H1 (cell line): ENCODE measurements around the gene MKLN1. TPM values are rescaled to one million over a fixed set of nuclear protein-coding genes. Genes with fewer than 3 reads are reported as not detected.

Source experiments
- CTCF ChIA-PET: fragments of 300-600 bp; sonication (Branson Sonifier 250); formaldehyde crosslinking; loops from one replicate; lab custom pipeline; 2021; ENCODE audit not compliant: partially characterized antibody; lab: Charles Lee
- POLR2A ChIA-PET: fragments of 300-600 bp; sonication (Branson Sonifier 250); formaldehyde crosslinking; loops from one replicate; lab custom pipeline; 2021; ENCODE audit warnings: inconsistent platforms; ENCODE audit not compliant: partially characterized antibody; lab: Charles Lee
- DNase-seq, 2 experiments: peaks; one replicate each; pipeline versions ENCODE4 v3.0.0 to v3.0.0-alpha.2; 2010 to 2022; ENCODE audit warnings: low spot score in 2 of 2, low read depth in 1 of 2, mixed read lengths in 1 of 2
- FAIRE-seq: peaks from 2 replicates; lab custom pipeline; 2011; peaks lifted over from hg19 to GRCh38; lab: Jason Lieb, UNC
- H2AFZ ChIP-seq: 2 replicates; pipeline ENCODE4 v1.8.1; 2012; ENCODE audit warnings: low read length, inconsistent platforms
- H2AK5ac ChIP-seq: 2 replicates; pipeline ENCODE4 v1.6.1; 2013; ENCODE audit warnings: low read depth, low read length
- H2BK120ac ChIP-seq: replicated peaks from 2 replicates; pipeline ENCODE3; 2013; ENCODE audit warnings: low read depth, low read length, inconsistent platforms
- H2BK12ac ChIP-seq: 2 replicates; pipeline ENCODE4 v1.6.1; 2013; ENCODE audit warnings: low read depth, low read length
- H2BK15ac ChIP-seq: 2 replicates; pipeline ENCODE4 v1.6.1; 2013; ENCODE audit warnings: low read length
- H2BK20ac ChIP-seq: 2 replicates; pipeline ENCODE4 v1.6.1; 2013; ENCODE audit warnings: low read length
- H2BK5ac ChIP-seq: 2 replicates; pipeline ENCODE4 v1.6.1; 2013; ENCODE audit warnings: low read depth, low read length
- H3K14ac ChIP-seq: 2 replicates; pipeline ENCODE4 v1.6.1; 2013; ENCODE audit warnings: inconsistent platforms; ENCODE audit not compliant: insufficient read length
- H3K18ac ChIP-seq: 2 replicates; pipeline ENCODE4 v1.6.1; 2013; ENCODE audit warnings: low read length; ENCODE audit errors: extremely low read depth
- H3K23ac ChIP-seq: 2 replicates; pipeline ENCODE4 v1.6.1; 2013; ENCODE audit warnings: inconsistent platforms; ENCODE audit not compliant: insufficient read length
- H3K23me2 ChIP-seq: 2 replicates; pipeline ENCODE4 v1.6.1; 2013; ENCODE audit warnings: low read depth, low read length
- H3K27ac ChIP-seq: 2 replicates; pipeline ENCODE4 v1.6.1; 2011; ENCODE audit warnings: low read depth, low read length, inconsistent platforms
- H3K27me3 ChIP-seq, 4 experiments: replicated peaks in 1 of 4; 1 replicate in 1 of 4; 2 replicates in 3 of 4; pipeline versions ENCODE4 v1.6.1 to v1.8.1; 2011 to 2013; ENCODE audit warnings: low read length in 3 of 4, mild to moderate bottlenecking in 3 of 4, inconsistent platforms in 2 of 4, mixed read lengths in 2 of 4, moderate library complexity in 1 of 4; ENCODE audit not compliant: control insufficient read depth in 3 of 4, insufficient read depth in 3 of 4; ENCODE audit errors: extremely low read depth in 1 of 4
- H3K36me3 ChIP-seq, 4 experiments: 2 replicates each; pipeline versions ENCODE4 v1.6.1 to v1.8.1; 2011 to 2013; ENCODE audit warnings: mild to moderate bottlenecking in 4 of 4, low read length in 3 of 4, moderate library complexity in 2 of 4, control low read depth in 1 of 4, inconsistent platforms in 1 of 4; ENCODE audit not compliant: insufficient read depth in 4 of 4, control insufficient read depth in 2 of 4
- H3K4ac ChIP-seq: replicated peaks from 2 replicates; pipeline ENCODE3; 2013; ENCODE audit warnings: low read length, low read depth, mixed read lengths, inconsistent platforms; ENCODE audit not compliant: insufficient read length
- H3K4me1 ChIP-seq, 4 experiments: replicated peaks in 1 of 4; 1 replicate in 1 of 4; 2 replicates in 3 of 4; pipeline versions ENCODE4 v1.6.1 to v1.8.1; 2011 to 2013; ENCODE audit warnings: low read length in 3 of 4, inconsistent platforms in 2 of 4, mixed read lengths in 1 of 4; ENCODE audit not compliant: insufficient read depth in 4 of 4, control insufficient read depth in 3 of 4
- H3K4me2 ChIP-seq, 2 experiments: 2 replicates each; pipeline versions ENCODE4 v1.6.1 to v1.8.1; 2011 to 2013; ENCODE audit warnings: low read depth in 2 of 2, low read length in 2 of 2, control low read depth in 1 of 2, inconsistent platforms in 1 of 2, mild to moderate bottlenecking in 1 of 2; ENCODE audit not compliant: insufficient read depth in 1 of 2
- H3K4me3 ChIP-seq, 4 experiments: fragments of 200-600, 300-600 bp in 1 of 4; sonication (generic), shearing (Covaris generic), sonication (Bioruptor Twin) in 1 of 4; 2 replicates each; pipeline versions ENCODE4 v1.5.1 to v1.8.1; 2011 to 2016; ENCODE audit warnings: low read length in 4 of 4, low read depth in 3 of 4, control low read depth in 2 of 4, inconsistent platforms in 2 of 4, mild to moderate bottlenecking in 2 of 4, mixed read lengths in 1 of 4, moderate library complexity in 1 of 4; ENCODE audit not compliant: insufficient read depth in 2 of 4; ENCODE audit errors: extremely low read depth in 1 of 4
- H3K56ac ChIP-seq: replicated peaks from 2 replicates; pipeline ENCODE3; 2013; ENCODE audit warnings: low read depth, mild to moderate bottlenecking, mixed read lengths, low read length, inconsistent platforms; ENCODE audit not compliant: insufficient read length
- H3K79me1 ChIP-seq: 2 replicates; pipeline ENCODE4 v1.6.1; 2013; ENCODE audit warnings: low read depth, low read length, control low read depth
- H3K79me2 ChIP-seq, 2 experiments: 2 replicates each; pipeline versions ENCODE4 v1.6.1 to v1.8.1; 2012 to 2013; ENCODE audit warnings: low read length in 2 of 2, mild to moderate bottlenecking in 2 of 2, inconsistent platforms in 1 of 2; ENCODE audit not compliant: insufficient read depth in 2 of 2, control insufficient read depth in 1 of 2
- H3K9ac ChIP-seq, 4 experiments: replicated peaks in 1 of 4; 1 replicate in 1 of 4; 2 replicates in 3 of 4; pipeline versions ENCODE4 v1.6.1 to v1.8.1; 2011 to 2013; ENCODE audit warnings: low read depth in 3 of 4, low read length in 3 of 4, control low read depth in 2 of 4, mild to moderate bottlenecking in 2 of 4, moderate library complexity in 2 of 4, inconsistent platforms in 1 of 4; ENCODE audit errors: extremely low read depth in 1 of 4
- H3K9me3 ChIP-seq, 2 experiments: 2 replicates each; pipeline versions ENCODE4 v1.6.1 to v1.8.1; 2012 to 2013; ENCODE audit warnings: mild to moderate bottlenecking in 2 of 2, moderate library complexity in 2 of 2, control low read depth in 1 of 2, inconsistent platforms in 1 of 2, low read depth in 1 of 2, low read length in 1 of 2, mixed read lengths in 1 of 2; ENCODE audit not compliant: insufficient read depth in 2 of 2
- H4K20me1 ChIP-seq, 2 experiments: replicated peaks in 1 of 2; 2 replicates each; pipeline versions ENCODE3 to v1.8.1; 2011 to 2013; ENCODE audit warnings: inconsistent platforms in 2 of 2, low read length in 2 of 2, mild to moderate bottlenecking in 1 of 2; ENCODE audit not compliant: insufficient read depth in 2 of 2, control insufficient read depth in 1 of 2
- H4K5ac ChIP-seq: 2 replicates; pipeline ENCODE4 v1.6.1; 2013; ENCODE audit warnings: low read length, low read depth, mixed read lengths, inconsistent platforms; ENCODE audit not compliant: insufficient read length
- H4K8ac ChIP-seq: 2 replicates; pipeline ENCODE4 v1.8.0; 2013; ENCODE audit warnings: mild to moderate bottlenecking, moderate library complexity, low read length, inconsistent platforms; ENCODE audit not compliant: insufficient read depth; ENCODE audit errors: extremely low read depth
- H4K91ac ChIP-seq: replicated peaks from 2 replicates; pipeline ENCODE3; 2013; ENCODE audit warnings: low read length, mixed read lengths, inconsistent platforms; ENCODE audit not compliant: insufficient read length
- BACH1 ChIP-seq: IDR thresholded peaks from 2 replicates; pipeline ENCODE4 v1.6.1; 2012; ENCODE audit warnings: low read length, improper control_type of control experiment
- BRCA1 ChIP-seq: IDR thresholded peaks from 2 replicates; pipeline ENCODE4 v1.6.1; 2012; ENCODE audit warnings: low read depth, low read length, improper control_type of control experiment
- CHD1 ChIP-seq: IDR thresholded peaks from 2 replicates; pipeline ENCODE4 v1.6.1; 2012; ENCODE audit warnings: low read depth, low read length, improper control_type of control experiment
- GABPA ChIP-seq: IDR thresholded peaks from 2 replicates; pipeline ENCODE4 v1.6.1; 2011; ENCODE audit warnings: mild to moderate bottlenecking, low read length, moderate library complexity, borderline replicate concordance; ENCODE audit not compliant: insufficient read depth
- KDM1A ChIP-seq: fragments of 200-600, 300-600 bp; sonication (generic); IDR thresholded peaks from 2 replicates; pipeline ENCODE4 v1.7.1; 2016; ENCODE audit warnings: mild to moderate bottlenecking, low read length, borderline replicate concordance
- NANOG ChIP-seq: IDR thresholded peaks from 2 replicates; pipeline ENCODE4 v1.6.1; 2011; ENCODE audit warnings: low read length, low read depth, mild to moderate bottlenecking, inconsistent platforms; ENCODE audit not compliant: insufficient read depth, poor library complexity, severe bottlenecking
- PHF8 ChIP-seq: fragments of 200-600 bp; sonication (generic); conservative IDR thresholded peaks from 2 replicates; pipeline ENCODE4 v1.7.1; 2012; ENCODE audit warnings: low read depth, mild to moderate bottlenecking, inconsistent platforms, low read length, moderate library complexity
- RAD21 ChIP-seq, 2 experiments: IDR thresholded peaks in 1 of 2; conservative IDR thresholded peaks in 1 of 2; 2 replicates each; pipeline ENCODE4 v1.6.1; 2011; ENCODE audit warnings: low read depth in 2 of 2, low read length in 2 of 2, improper control_type of control experiment in 1 of 2, inconsistent platforms in 1 of 2, mild to moderate bottlenecking in 1 of 2, moderate library complexity in 1 of 2
- RFX5 ChIP-seq: IDR thresholded peaks from 2 replicates; pipeline ENCODE4 v1.6.1; 2011; ENCODE audit warnings: low read depth, low read length, improper control_type of control experiment, borderline replicate concordance
- SIN3A ChIP-seq, 2 experiments: IDR thresholded peaks in 1 of 2; conservative IDR thresholded peaks in 1 of 2; 2 replicates each; pipeline ENCODE4 v1.6.1; 2011 to 2012; ENCODE audit warnings: low read length in 2 of 2, improper control_type of control experiment in 1 of 2, low read depth in 1 of 2, mild to moderate bottlenecking in 1 of 2
- TAF1 ChIP-seq: IDR thresholded peaks from 2 replicates; pipeline ENCODE4 v1.6.1; 2011; ENCODE audit warnings: mild to moderate bottlenecking, low read depth, low read length
- WGBS, 2 experiments: shearing (Covaris generic) in 1 of 2; methylation state at CpG; one replicate each; pipeline versions ENCODE4 v1.1.6 to v1.1.7; 2013 to 2015; ENCODE audit warnings: low lambda C conversion rate in 2 of 2, mixed read lengths in 2 of 2, inconsistent platforms in 1 of 2, low coverage in 1 of 2, missing lambda C conversion rate in 1 of 2; ENCODE audit not compliant: insufficient replicate concordance in 2 of 2, insufficient coverage in 1 of 2, insufficient read length in 1 of 2; ENCODE audit errors: extremely low coverage in 1 of 2, missing lambda C conversion rate in 1 of 2; 5-methylcytosine and 5-hydroxymethylcytosine counted together
- polyA plus RNA-seq, 7 experiments: library from polyadenylated mRNA; depleted of rRNA in 3 of 7; stranded (reverse) in 5 of 7; unstranded in 2 of 7; fragments of >200 nt in 5 of 7; fragments of 200-250 nt in 2 of 7; gene quantifications; 1 replicate in 5 of 7; 2 replicates in 1 of 7; 4 replicates in 1 of 7; pipeline versions ENCODE4 v1.2.1 to v1.2.3, GENCODE V29; 2011 to 2013; ENCODE audit warnings: missing spikeins in 2 of 7, mixed read lengths in 2 of 7
- total RNA-seq: library from RNA; stranded (reverse); fragmentation: NEBNext Ultra II Directional; extraction: Animal tissue kit (Norgen Biotek cat#: 25700); gene quantifications from 2 replicates; pipeline ENCODE4 v1.2.1, GENCODE V29; 2021

Gene MKLN1
- total and polyA plus RNA-seq, 2 of the 8 experiments (the other 6 are each of a cell fraction or from before 2014, with no cell fraction given), result 22.3 to 50.9 TPM

- Histone ChIP-seq H2BK120ac (no peak overlapping the region), H3K79me1 (no peaks in the 10 kb centered on the region), H2AK5ac (no peak overlapping the region), H4K20me1 (no peaks in the 10 kb centered on the region), H2BK12ac (no peak overlapping the region), H2BK5ac (peak overlapping the region; percentile 14; the same call in 1 of the 2 replicates), H4K91ac (no peak overlapping the region), H3K27me3 (no peaks in the 10 kb centered on the region), H3K9me3 (peaks cover 16 to 22% of the 10 kb centered on the region in 2 experiments), H3K27ac (no peak overlapping the region), H3K36me3 (no peaks in the 10 kb centered on the region), H3K4me1 (peaks cover 2 to 7% (median 4%) of the 10 kb centered on the region in 4 experiments; a peak in 4 of 7 replicates), H2BK20ac (no peak overlapping the region), H3K56ac (no peak overlapping the region), H3K79me2 (no peaks in the 10 kb centered on the region), H3K23ac (no peak overlapping the region), H3K4me2 (no peak overlapping the region), H2BK15ac (no peak overlapping the region), H3K18ac (no peak overlapping the region), H3K14ac (no peak overlapping the region), H4K8ac (no peak overlapping the region), H2AFZ (no peak overlapping the region), H4K5ac (no peak overlapping the region), H3K23me2 (no peaks in the 10 kb centered on the region), H3K4me3 (no peak overlapping the region), H3K4ac (no peak overlapping the region), H3K9ac (no peak overlapping the region)
- ChIA-PET POLR2A (interaction anchor here (0.6 to 1.3 kb wide), 2 partner anchors 167 to 170 kb away, joined by 3 read pairs; no protein-coding TSS in a partner anchor), CTCF (interaction anchor here (0.6 to 4.8 kb wide), 25 partner anchors 9 to 410 kb away, joined by 3 to 33 read pairs (median 3); no protein-coding TSS in a partner anchor)
- WGBS, 2 experiments, result 73% methylated on average over 8 of the region's 8 CpGs; no CpG with 5 or more reads in 1 of the 2 experiments
- peak in 1 of 2 experiments; percentile 29 for DNase-seq
- FAIRE-seq, result peak; percentile 70
- TF ChIP-seq RFX5 (no peak), KDM1A (no peak), BACH1 (no peak), BRCA1 (no peak), SIN3A (conservative IDR thresholded peaks at IDR 0.05 in 1 of 2, IDR thresholded peaks at IDR 0.05 in 1 of 2; ENCODE audit: low read depth in 1 of 2, low read length in 2 of 2) (no peak), CHD1 (no peak), RAD21 (IDR thresholded peaks at IDR 0.05 in 1 of 2, conservative IDR thresholded peaks at IDR 0.05 in 1 of 2; ENCODE audit: low read depth in 2 of 2, low read length in 2 of 2) (peak; percentile 90 to 95), TAF1 (no peak), NANOG (no peak), PHF8 (no peak), GABPA (no peak)
Measured at GRCh38 chr7:131302876-131303707, 24.6 kb upstream of the MKLN1 start.
